ENCODE measurements around the gene MND1. TPM values are rescaled to one million over a fixed set of nuclear protein-coding genes. Genes with fewer than 3 reads are reported as not detected.

The MND1 gene
- total and polyA plus RNA-seq, 8 donors, result 0.25 to 0.70 (median 0.35) TPM; not detected in 3

- intact Hi-C loops (cut with DNase I), result loop anchor here in 2 of 3 donors (5.0 kb wide), 2 partner anchors 227 to 232 kb away; no protein-coding TSS in a partner anchor
- no peak overlapping the region for H3K27ac ChIP-seq
These were observed 809 bp downstream of the MND1 start for GRCh38 chr4:153345012-153345981.

GRCh38 chr4:153346031-153346430 is 1.5 kb downstream of the MND1 start:
- WGBS, 2 donors, result 7 to 17% methylated on average over 2 of the region's 2 CpGs

More at GRCh38 chr4:153345012-153345981, 809 bp downstream of the MND1 start:
- TF ChIP-seq CTCF (IDR thresholded peaks at IDR 0.05), result no peak
- no peaks in the 10 kb centered on the region for H3K27me3 ChIP-seq
- no peaks in the 10 kb centered on the region for H3K9me3 ChIP-seq
- peaks cover 6 to 14% (median 8%) of the 10 kb centered on the region in 3 donors for H3K4me1 ChIP-seq
- FAIRE-seq, result no peak
- 1% methylated on average over 44 of the region's 44 CpGs for WGBS, 2 donors
- peak; percentile 47 to 58 (median 54) for ATAC-seq
- H3K4me3 ChIP-seq, result peak overlapping the region; percentile 55 to 98 (median 78)
- no peaks in the 10 kb centered on the region for H3K36me3 ChIP-seq
- DNase-seq, result peak in 2 of 6 donors; percentile 8 to 25

DNA sequence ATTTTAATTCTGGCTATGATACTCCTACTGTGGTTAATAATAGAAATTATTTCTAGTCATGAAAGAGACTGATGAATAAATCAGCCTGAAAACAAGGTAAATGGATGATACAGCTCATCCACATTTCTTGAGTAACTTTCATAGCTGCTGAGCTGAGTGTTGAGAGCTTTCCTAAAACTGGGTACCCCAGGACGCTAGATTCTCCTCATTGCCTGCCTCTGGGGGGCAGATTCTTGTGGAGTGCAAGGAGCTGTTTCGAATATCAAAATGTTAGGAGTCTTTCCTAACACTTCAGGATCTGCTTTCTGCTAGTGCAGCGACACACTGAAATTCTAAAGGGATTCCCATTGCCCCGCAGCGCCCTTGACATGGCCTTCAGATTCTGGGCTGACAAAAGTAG is 2.1 kb downstream of the MND1 start:
- 83 to 88% methylated on average over 5 of the region's 5 CpGs for WGBS, 2 donors
- H3K4me3 ChIP-seq, result no peak overlapping the region
- no peaks in the 10 kb centered on the region for H3K9me3 ChIP-seq
- no peak for DNase-seq
- H3K4me1 ChIP-seq, result peaks cover 6 to 14% (median 8%) of the 10 kb centered on the region in 3 donors
- intact Hi-C loops (cut with DNase I), result loop anchor here in 2 of 3 donors (5.0 kb wide), 2 partner anchors 226 to 231 kb away; no protein-coding TSS in a partner anchor
- no peaks in the 10 kb centered on the region for H3K27me3 ChIP-seq
- TF ChIP-seq CTCF (IDR thresholded peaks at IDR 0.05), result no peak
- H3K27ac ChIP-seq, result no peak overlapping the region
- no peak for FAIRE-seq
- ATAC-seq, result no peak
- no peaks in the 10 kb centered on the region for H3K36me3 ChIP-seq

More at GRCh38 chr4:153346031-153346430, 1.5 kb downstream of the MND1 start:
- Histone ChIP-seq H3K27ac (no peak overlapping the region), H3K27me3 (no peaks in the 10 kb centered on the region), H3K4me3 (peak overlapping the region in 1 of 4 donors; percentile 98), H3K36me3 (no peaks in the 10 kb centered on the region), H3K9me3 (no peaks in the 10 kb centered on the region), H3K4me1 (peaks cover 6 to 14% (median 8%) of the 10 kb centered on the region in 3 donors)
- DNase-seq, result no peak
- TF ChIP-seq CTCF (IDR thresholded peaks at IDR 0.05), result no peak
- intact Hi-C loops (cut with DNase I), result loop anchor here in 2 of 3 donors (5.0 kb wide), 2 partner anchors 226 to 231 kb away; no protein-coding TSS in a partner anchor
- FAIRE-seq, result no peak
- no peak for ATAC-seq

GRCh38 chr4:153347117-153347516 is 2.6 kb downstream of the MND1 start:
- FAIRE-seq (no peak), ATAC-seq (no peak), DNase-seq (no peak)
- intact Hi-C loops (cut with DNase I), result loop anchor here in 2 of 3 donors (5.0 kb wide), 2 partner anchors 225 to 230 kb away; no protein-coding TSS in a partner anchor
- no peak overlapping the region for H3K27ac ChIP-seq
- TF ChIP-seq CTCF (IDR thresholded peaks at IDR 0.05), result no peak
- H3K4me3 ChIP-seq, result no peak overlapping the region
- H3K27me3 ChIP-seq, result no peaks in the 10 kb centered on the region
- peaks cover 6 to 11% (median 8%) of the 10 kb centered on the region in 3 donors for H3K4me1 ChIP-seq
- H3K9me3 ChIP-seq, result no peaks in the 10 kb centered on the region
- no peaks in the 10 kb centered on the region for H3K36me3 ChIP-seq

Data from pancreas (tissue), 10 donors.